ENCODE results near the gene MAP7D3.

MAP7D3 gene

DNA sequence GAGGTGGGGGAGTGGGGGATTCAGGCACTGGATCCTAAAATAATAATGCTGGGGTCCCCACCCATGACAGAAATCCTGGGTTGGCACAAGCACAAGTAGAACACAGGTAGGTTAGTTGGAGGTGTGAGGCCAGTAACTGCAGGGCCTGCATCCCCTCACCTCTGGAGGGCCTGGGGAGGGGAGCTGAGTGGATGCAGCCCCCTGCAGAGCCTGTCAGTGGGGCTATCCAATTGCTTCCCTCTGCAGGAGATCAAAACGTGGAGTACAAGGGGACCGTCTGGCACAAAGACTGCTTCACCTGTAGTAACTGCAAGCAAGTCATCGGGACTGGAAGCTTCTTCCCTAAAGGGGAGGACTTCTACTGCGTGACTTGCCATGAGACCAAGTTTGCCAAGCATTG, 43.7 kb downstream of the MAP7D3 start:
- no peak for ATAC-seq
- TF ChIP-seq PPARA (CRISPR knock-in tag; IDR thresholded peaks at IDR 0.05; ENCODE audit: borderline replicate concordance) (no peak), SNAI2 (CRISPR knock-in tag; IDR thresholded peaks at IDR 0.05) (no peak), OSR1 (CRISPR knock-in tag; IDR thresholded peaks at IDR 0.05) (no peak), CREB5 (CRISPR knock-in tag; IDR thresholded peaks at IDR 0.05; ENCODE audit: low read depth) (no peak), ISL1 (CRISPR knock-in tag; IDR thresholded peaks at IDR 0.05) (no peak), ZNF70 (CRISPR knock-in tag; IDR thresholded peaks at IDR 0.05) (no peak), BACH2 (CRISPR knock-in tag; IDR thresholded peaks at IDR 0.05; ENCODE audit: borderline replicate concordance) (no peak), ZNF565 (CRISPR knock-in tag; conservative IDR thresholded peaks at IDR 0.05; ENCODE audit: low read depth) (no peak), ZC3H10 (CRISPR knock-in tag; IDR thresholded peaks at IDR 0.05) (no peak)
- TF ChIP-seq, protein P1, sequence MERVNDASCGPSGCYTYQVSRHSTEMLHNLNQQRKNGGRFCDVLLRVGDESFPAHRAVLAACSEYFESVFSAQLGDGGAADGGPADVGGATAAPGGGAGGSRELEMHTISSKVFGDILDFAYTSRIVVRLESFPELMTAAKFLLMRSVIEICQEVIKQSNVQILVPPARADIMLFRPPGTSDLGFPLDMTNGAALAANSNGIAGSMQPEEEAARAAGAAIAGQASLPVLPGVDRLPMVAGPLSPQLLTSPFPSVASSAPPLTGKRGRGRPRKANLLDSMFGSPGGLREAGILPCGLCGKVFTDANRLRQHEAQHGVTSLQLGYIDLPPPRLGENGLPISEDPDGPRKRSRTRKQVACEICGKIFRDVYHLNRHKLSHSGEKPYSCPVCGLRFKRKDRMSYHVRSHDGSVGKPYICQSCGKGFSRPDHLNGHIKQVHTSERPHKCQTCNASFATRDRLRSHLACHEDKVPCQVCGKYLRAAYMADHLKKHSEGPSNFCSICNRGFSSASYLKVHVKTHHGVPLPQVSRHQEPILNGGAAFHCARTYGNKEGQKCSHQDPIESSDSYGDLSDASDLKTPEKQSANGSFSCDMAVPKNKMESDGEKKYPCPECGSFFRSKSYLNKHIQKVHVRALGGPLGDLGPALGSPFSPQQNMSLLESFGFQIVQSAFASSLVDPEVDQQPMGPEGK (CRISPR knock-in tag; IDR thresholded peaks at IDR 0.05; ENCODE audit: borderline replicate concordance), result no peak
- TF ChIP-seq, protein P2, sequence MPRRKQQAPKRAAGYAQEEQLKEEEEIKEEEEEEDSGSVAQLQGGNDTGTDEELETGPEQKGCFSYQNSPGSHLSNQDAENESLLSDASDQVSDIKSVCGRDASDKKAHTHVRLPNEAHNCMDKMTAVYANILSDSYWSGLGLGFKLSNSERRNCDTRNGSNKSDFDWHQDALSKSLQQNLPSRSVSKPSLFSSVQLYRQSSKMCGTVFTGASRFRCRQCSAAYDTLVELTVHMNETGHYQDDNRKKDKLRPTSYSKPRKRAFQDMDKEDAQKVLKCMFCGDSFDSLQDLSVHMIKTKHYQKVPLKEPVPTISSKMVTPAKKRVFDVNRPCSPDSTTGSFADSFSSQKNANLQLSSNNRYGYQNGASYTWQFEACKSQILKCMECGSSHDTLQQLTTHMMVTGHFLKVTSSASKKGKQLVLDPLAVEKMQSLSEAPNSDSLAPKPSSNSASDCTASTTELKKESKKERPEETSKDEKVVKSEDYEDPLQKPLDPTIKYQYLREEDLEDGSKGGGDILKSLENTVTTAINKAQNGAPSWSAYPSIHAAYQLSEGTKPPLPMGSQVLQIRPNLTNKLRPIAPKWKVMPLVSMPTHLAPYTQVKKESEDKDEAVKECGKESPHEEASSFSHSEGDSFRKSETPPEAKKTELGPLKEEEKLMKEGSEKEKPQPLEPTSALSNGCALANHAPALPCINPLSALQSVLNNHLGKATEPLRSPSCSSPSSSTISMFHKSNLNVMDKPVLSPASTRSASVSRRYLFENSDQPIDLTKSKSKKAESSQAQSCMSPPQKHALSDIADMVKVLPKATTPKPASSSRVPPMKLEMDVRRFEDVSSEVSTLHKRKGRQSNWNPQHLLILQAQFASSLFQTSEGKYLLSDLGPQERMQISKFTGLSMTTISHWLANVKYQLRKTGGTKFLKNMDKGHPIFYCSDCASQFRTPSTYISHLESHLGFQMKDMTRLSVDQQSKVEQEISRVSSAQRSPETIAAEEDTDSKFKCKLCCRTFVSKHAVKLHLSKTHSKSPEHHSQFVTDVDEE (CRISPR knock-in tag; IDR thresholded peaks at IDR 0.05), result no peak

GRCh38 chrX:136206916-136207315, 44.3 kb downstream of the MAP7D3 start:
- TF ChIP-seq ZNF70 (CRISPR knock-in tag; IDR thresholded peaks at IDR 0.05), result no peak
- no peak for TF ChIP-seq BACH2 (CRISPR knock-in tag; IDR thresholded peaks at IDR 0.05; ENCODE audit: borderline replicate concordance)
- no peak for TF ChIP-seq RARB (CRISPR knock-in tag; IDR thresholded peaks at IDR 0.05)
- no peak for TF ChIP-seq ZFP3 (CRISPR knock-in tag; IDR thresholded peaks at IDR 0.05)
- TF ChIP-seq, protein P2 (CRISPR knock-in tag; IDR thresholded peaks at IDR 0.05), result no peak
- TF ChIP-seq, protein P3, sequence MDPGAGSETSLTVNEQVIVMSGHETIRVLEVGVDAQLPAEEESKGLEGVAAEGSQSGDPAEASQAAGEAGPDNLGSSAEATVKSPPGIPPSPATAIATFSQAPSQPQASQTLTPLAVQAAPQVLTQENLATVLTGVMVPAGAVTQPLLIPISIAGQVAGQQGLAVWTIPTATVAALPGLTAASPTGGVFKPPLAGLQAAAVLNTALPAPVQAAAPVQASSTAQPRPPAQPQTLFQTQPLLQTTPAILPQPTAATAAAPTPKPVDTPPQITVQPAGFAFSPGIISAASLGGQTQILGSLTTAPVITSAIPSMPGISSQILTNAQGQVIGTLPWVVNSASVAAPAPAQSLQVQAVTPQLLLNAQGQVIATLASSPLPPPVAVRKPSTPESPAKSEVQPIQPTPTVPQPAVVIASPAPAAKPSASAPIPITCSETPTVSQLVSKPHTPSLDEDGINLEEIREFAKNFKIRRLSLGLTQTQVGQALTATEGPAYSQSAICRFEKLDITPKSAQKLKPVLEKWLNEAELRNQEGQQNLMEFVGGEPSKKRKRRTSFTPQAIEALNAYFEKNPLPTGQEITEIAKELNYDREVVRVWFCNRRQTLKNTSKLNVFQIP (CRISPR knock-in tag; IDR thresholded peaks at IDR 0.05; ENCODE audit: borderline replicate concordance, low read depth), result no peak
- TF ChIP-seq OSR1 (CRISPR knock-in tag; IDR thresholded peaks at IDR 0.05), result no peak
- no peak for TF ChIP-seq ZNF8 (CRISPR knock-in tag; IDR thresholded peaks at IDR 0.05)
- TF ChIP-seq CREB5 (CRISPR knock-in tag; IDR thresholded peaks at IDR 0.05; ENCODE audit: low read depth), result no peak
- no peak for TF ChIP-seq PPARA (CRISPR knock-in tag; IDR thresholded peaks at IDR 0.05; ENCODE audit: borderline replicate concordance)
- TF ChIP-seq TOX (CRISPR knock-in tag; IDR thresholded peaks at IDR 0.05; ENCODE audit: borderline replicate concordance), result no peak
- no peak for TF ChIP-seq CSDC2 (CRISPR knock-in tag; IDR thresholded peaks at IDR 0.05)
- no peak for TF ChIP-seq ESRRG (CRISPR knock-in tag; IDR thresholded peaks at IDR 0.05)
- TF ChIP-seq ZC3H10 (CRISPR knock-in tag; IDR thresholded peaks at IDR 0.05), result no peak
- TF ChIP-seq, protein P1 (CRISPR knock-in tag; IDR thresholded peaks at IDR 0.05; ENCODE audit: borderline replicate concordance), result no peak
- TF ChIP-seq GLIS3 (CRISPR knock-in tag; IDR thresholded peaks at IDR 0.05), result no peak
- no peak for TF ChIP-seq TCF4 (CRISPR knock-in tag; IDR thresholded peaks at IDR 0.05; ENCODE audit: borderline replicate concordance)
- TF ChIP-seq ISL1 (CRISPR knock-in tag; IDR thresholded peaks at IDR 0.05), result no peak
- TF ChIP-seq, protein P4, sequence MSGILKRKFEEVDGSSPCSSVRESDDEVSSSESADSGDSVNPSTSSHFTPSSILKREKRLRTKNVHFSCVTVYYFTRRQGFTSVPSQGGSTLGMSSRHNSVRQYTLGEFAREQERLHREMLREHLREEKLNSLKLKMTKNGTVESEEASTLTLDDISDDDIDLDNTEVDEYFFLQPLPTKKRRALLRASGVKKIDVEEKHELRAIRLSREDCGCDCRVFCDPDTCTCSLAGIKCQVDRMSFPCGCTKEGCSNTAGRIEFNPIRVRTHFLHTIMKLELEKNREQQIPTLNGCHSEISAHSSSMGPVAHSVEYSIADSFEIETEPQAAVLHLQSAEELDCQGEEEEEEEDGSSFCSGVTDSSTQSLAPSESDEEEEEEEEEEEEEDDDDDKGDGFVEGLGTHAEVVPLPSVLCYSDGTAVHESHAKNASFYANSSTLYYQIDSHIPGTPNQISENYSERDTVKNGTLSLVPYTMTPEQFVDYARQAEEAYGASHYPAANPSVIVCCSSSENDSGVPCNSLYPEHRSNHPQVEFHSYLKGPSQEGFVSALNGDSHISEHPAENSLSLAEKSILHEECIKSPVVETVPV (CRISPR knock-in tag; IDR thresholded peaks at IDR 0.05), result no peak
- TF ChIP-seq ZFP30 (CRISPR knock-in tag; IDR thresholded peaks at IDR 0.05), result no peak
- ATAC-seq, result no peak

Data from SK-N-SH treated with all-trans-retinoic acid at 6 μM for 48 hours (cell line).